ENCODE measurements around the gene TPCN2.
"Not testable (repeated sequence)": the region's sequence is repeated elsewhere in the genome, so short reads cannot be mapped to it uniquely, and the experiment has no call there.

The TPCN2 gene

DNA sequence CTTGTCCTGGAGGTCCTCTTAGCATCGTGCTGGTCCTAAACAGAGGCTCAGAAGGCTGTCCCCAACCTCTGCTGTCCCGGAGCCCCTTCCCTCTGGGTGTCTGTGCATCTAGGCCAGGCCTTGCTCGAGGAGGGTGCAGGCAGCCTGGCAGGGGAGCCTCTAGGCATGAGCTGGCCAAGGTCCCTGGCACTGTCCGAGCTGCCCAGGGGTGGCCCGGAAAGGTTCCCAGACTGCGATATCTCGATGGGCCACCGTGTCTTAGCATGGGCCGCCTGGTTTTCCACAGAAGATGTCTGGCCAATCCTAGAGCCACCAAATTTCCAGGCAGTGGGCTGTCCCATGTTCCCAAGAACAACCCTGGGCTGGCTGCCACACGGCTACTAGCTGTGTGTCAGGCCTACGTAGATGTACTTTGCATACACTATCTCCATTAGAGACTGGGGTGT, 82.4 kb downstream of the TPCN2 start:
- no peak overlapping the region for H3K4me3 ChIP-seq (ENCODE audit: low read depth, low read length)
- TF ChIP-seq, protein P1, sequence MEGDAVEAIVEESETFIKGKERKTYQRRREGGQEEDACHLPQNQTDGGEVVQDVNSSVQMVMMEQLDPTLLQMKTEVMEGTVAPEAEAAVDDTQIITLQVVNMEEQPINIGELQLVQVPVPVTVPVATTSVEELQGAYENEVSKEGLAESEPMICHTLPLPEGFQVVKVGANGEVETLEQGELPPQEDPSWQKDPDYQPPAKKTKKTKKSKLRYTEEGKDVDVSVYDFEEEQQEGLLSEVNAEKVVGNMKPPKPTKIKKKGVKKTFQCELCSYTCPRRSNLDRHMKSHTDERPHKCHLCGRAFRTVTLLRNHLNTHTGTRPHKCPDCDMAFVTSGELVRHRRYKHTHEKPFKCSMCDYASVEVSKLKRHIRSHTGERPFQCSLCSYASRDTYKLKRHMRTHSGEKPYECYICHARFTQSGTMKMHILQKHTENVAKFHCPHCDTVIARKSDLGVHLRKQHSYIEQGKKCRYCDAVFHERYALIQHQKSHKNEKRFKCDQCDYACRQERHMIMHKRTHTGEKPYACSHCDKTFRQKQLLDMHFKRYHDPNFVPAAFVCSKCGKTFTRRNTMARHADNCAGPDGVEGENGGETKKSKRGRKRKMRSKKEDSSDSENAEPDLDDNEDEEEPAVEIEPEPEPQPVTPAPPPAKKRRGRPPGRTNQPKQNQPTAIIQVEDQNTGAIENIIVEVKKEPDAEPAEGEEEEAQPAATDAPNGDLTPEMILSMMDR (IDR thresholded peaks at IDR 0.05; ENCODE audit: low read depth, low read length, missing control alignments) = no peak
- no peak for DNase-seq (ENCODE audit: low read depth)

DNA sequence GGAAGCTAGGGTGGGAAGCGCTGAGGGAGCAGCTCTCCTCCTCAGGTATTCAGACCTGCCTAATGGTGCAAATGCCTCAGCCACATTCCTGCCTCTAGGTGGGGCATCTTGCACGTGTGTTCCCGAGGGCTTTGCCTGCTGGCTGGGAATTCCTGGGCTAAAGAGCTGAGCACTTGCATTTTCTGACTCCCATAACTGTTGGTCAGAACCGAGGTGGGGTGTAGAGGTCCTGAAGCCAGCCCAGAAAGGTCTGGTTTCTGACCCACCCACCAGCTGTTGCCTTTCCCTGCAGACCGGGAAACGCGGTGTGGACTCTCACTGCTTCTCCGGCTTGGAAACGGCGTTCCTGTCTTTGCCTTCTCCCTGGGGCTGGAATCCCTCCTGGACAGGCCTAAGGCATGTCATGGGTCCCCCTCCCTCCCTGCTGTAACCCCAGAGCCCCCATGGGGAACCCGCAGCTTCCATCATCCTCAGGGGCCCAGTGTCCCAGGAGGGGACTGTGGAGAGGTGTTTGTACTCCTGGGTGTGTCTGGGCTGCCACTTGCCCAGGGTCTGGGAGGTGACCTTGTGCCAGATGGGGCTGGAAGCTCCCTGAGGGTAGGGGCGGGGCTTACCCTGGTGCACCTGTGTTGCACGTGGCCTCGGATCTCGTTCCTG, 83.0 kb downstream of the TPCN2 start:
- TF ChIP-seq, protein P1 (IDR thresholded peaks at IDR 0.05; ENCODE audit: low read depth, low read length, missing control alignments) = peak; percentile 68
- no peak for DNase-seq (ENCODE audit: low read depth)
- H3K4me3 ChIP-seq (ENCODE audit: low read depth, low read length) = no peak overlapping the region

DNA sequence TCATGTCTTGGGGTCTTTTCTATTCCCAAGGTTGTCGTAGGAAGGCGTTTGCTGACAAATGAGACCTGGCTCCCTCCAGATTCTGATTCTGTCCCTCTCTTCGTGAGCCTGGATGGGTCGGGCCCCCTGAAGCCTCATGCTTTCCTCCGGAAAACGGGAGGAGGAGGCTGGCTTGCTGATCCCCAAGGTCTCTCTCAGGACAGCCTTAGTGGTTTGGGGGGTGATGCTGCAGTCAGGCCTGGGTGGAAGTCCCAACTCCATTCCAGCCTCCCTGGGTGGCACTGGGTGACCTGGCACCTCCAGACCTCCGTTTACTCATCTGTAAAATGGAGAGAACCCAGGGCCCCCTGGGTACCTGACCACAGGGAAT, 83.6 kb downstream of the TPCN2 start:
- TF ChIP-seq, protein P1 (IDR thresholded peaks at IDR 0.05; ENCODE audit: low read depth, low read length, missing control alignments) = no peak
- no peak overlapping the region for H3K4me3 ChIP-seq (ENCODE audit: low read depth, low read length)
- DNase-seq (ENCODE audit: low read depth) = no peak

DNA sequence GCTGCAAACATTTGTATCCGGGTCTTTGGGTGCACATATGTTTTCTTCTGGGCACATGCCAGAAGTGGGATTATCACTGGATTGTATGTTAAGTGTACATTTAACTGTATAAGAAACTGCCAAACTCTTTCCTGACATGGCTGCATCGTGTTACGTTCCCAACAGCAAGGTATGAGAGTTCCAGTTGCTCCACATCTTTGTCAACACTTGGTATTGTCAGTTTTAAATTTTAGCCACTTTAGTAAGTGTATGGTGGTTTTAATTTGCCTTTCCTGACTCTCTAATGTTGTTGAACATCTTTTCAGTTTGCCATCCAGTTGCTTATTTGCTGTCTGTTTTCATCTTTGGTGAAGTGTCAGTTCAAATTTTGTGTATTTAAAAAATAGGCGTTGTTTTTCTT, 84.5 kb downstream of the TPCN2 start:
- DNase-seq (ENCODE audit: low read depth) = no peak
- no peak overlapping the region for H3K4me3 ChIP-seq (ENCODE audit: low read depth, low read length)
- TF ChIP-seq, protein P1 (IDR thresholded peaks at IDR 0.05; ENCODE audit: low read depth, low read length, missing control alignments) = no peak

DNA sequence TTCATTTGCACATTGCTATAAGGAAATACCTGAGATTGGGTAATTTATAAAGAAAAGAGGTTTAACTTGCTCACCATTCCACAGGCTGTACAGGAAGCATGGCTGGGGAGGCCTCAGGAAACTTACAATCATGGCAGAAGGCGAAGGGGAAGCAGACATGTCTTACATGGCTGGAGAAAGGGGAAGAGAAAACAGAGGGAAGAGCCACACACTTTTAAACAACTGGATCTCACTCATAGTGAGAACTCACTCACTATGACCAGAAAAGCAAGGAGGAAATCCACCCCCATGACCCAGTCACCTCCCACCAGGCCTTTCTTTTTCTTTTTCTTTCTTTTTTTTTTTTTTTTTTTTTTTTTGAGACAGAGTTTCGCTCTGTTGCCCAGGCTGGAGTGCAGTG, 85.5 kb downstream of the TPCN2 start:
- H3K4me3 ChIP-seq (ENCODE audit: low read depth, low read length) = not testable (repeated sequence)
- DNase-seq (ENCODE audit: low read depth) = peak; percentile 62

DNA sequence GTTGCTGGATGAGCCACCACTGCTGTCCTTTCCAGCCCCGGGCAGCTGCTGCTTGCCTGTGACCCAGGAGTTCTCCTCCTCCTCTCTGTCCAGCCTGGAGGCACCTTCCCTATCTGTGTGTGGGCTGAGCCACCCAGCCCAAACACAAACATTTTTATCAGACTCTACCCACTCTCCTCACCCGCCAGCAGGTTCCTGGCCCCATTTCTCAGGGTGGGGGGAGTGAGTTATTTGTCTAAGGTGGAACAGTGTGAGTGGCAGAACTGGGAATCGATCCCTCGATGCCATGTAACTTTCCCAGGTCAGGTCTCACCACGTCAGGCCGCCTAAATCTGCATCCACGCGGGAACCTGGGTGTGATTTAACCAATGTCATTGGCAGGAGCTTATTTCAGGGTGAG, 86.2 kb downstream of the TPCN2 start:
- no peak overlapping the region for H3K4me3 ChIP-seq (ENCODE audit: low read depth, low read length)
- DNase-seq (ENCODE audit: low read depth) = no peak
- TF ChIP-seq, protein P1 (IDR thresholded peaks at IDR 0.05; ENCODE audit: low read depth, low read length, missing control alignments) = no peak

DNA sequence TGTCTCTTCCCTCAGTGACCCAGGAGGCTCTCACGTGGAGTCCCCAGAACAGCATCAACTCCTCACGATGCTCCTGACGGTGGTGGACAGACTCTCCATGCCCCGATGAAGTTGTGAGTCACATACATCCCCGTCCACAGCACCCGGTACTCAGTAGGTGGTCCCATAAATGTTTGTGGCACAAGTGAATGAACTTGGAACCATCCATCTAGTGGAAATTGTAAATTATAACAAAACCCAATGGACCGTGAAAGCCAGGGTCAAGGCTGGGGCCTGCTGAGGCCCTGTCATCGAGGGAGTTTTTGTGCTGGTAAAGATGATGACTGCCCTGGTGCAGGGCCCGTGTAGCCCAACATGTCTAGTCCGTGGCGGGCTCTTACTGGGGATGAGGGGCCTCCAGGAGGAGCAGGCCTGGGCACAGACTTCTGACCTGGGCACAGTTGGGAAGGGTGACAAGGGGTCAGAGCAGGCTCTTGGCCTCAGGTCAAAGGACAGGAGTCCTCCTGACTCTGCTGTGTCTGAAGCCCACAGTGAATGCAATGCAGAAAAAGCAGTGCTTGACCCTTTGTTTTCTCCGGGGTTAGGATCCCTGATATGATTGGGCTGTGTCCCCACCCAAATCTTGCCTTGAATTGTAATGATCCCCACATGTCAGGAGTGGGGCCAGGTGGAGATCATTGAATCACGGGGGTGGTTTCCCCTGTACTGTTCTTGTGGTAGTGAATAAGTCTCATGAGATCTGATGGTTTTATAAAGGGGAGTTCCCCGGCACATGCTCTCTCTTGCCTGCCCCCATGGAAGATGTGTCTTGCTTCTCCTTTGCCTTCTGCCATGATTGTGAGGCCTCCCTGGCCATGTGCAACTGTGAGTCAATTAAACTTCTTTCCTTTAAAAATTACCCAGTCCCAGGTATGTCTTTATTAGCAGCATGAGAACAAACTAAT, 87.0 kb downstream of the TPCN2 start:
- TF ChIP-seq, protein P1 (IDR thresholded peaks at IDR 0.05; ENCODE audit: low read depth, low read length, missing control alignments) = no peak
- no peak overlapping the region for H3K4me3 ChIP-seq (ENCODE audit: low read depth, low read length)
- DNase-seq (ENCODE audit: low read depth) = no peak
